SK-N-MC (cell line): ENCODE measurements around the gene COL16A1.

Source experiments
- EZH2 ChIP-seq: fragments of 200-600 bp; sonication (generic); IDR thresholded peaks from one replicate; pipeline ENCODE4 v1.6.1; 2017; ENCODE audit warnings: antibody characterized with exemption
- FOXP2 ChIP-seq: optimal IDR thresholded peaks from 2 replicates; pipeline ENCODE3; 2011; ENCODE audit warnings: mild to moderate bottlenecking, moderate library complexity; ENCODE audit not compliant: insufficient read depth; ENCODE audit errors: extremely low read length, control extremely low read depth
- POLR2AphosphoS5 ChIP-seq: IDR thresholded peaks from 2 replicates; pipeline ENCODE4 v1.6.1; 2012; ENCODE audit warnings: mild to moderate bottlenecking, low read depth, low read length, borderline replicate concordance

DNA sequence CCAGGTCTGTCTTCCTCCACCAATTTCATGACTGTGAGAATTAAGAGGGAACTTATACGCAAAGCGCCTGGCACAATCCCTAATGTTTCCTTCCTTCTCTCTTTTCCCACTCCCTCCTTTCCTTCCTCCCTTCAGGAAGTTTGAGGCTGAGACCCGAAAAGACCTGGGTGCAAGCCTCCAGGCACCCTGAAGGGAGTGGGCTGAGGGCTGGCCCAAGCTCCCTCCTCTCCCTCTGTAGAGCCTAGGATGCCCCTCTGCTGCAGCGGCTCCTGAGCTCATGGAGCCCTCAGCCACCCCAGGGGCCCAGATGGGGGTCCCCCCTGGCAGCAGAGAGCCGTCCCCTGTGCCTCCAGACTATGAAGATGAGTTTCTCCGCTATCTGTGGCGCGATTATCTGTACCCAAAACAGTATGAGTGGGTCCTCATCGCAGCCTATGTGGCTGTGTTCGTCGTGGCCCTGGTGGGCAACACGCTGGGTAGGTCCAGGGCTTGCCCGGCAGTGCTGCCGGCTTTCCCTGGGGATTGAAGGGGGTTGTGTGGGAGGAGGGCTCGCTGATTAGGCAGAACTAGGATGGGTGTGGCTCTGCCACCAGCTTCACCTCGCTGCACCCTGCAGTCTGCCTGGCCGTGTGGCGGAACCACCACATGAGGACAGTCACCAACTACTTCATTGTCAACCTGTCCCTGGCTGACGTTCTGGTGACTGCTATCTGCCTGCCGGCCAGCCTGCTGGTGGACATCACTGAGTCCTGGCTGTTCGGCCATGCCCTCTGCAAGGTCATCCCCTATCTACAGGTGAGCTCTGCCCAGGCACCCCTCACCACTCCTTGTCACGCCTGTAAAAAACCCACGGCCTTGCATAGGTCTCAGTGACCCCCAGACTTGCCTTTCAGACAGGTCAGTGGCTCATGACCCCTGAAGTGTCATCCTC lies 84.6 kb downstream of the COL16A1 start:
- TF ChIP-seq EZH2 (no peak), POLR2AphosphoS5 (no peak), FOXP2 (no peak)
